Stimulated activated CD4-positive, alpha-beta T cell treated with anti-CD3 and anti-CD28 coated beads, TNF-alpha, amount 100 ng/mL, for 4 hours (primary cell): ENCODE measurements around the gene DCBLD2.

Experiments used
- DNase-seq, 3 experiments: peaks; one replicate each; pipeline ENCODE4 v3.0.0-alpha.2; 2020; ENCODE audit warnings: low read depth in 3 of 3

The DCBLD2 gene

GRCh38 chr3:98901392-98902350 is at the start of gene DCBLD2:
DCBLD2 (minus strand) TSS chr3:98901695; CDS start chr3:98901326, 369 bp downstream.
- peak; percentile 79 to 87 (median 80) for DNase-seq

- DNase-seq: no peak
These were observed 44.2 kb upstream of the DCBLD2 start for GRCh38 chr3:98945666-98946065.

- no peak for DNase-seq
These were observed 43.6 kb upstream of the DCBLD2 start for GRCh38 chr3:98945101-98945524.

- no peak for DNase-seq
These were observed 28.9 kb upstream of the DCBLD2 start for GRCh38 chr3:98930413-98930812.

GRCh38 chr3:98921957-98922356 is 20.5 kb upstream of the DCBLD2 start:
- no peak for DNase-seq

GRCh38 chr3:98920166-98920565 is 18.7 kb upstream of the DCBLD2 start:
- DNase-seq: no peak

- DNase-seq: no peak
These were observed 17.1 kb upstream of the DCBLD2 start for GRCh38 chr3:98918586-98918985.

- no peak for DNase-seq
These were observed 16.1 kb upstream of the DCBLD2 start for GRCh38 chr3:98917608-98918007.

GRCh38 chr3:98914210-98915080 is 12.9 kb upstream of the DCBLD2 start:
- no peak for DNase-seq

GRCh38 chr3:98912448-98912847 is 11.0 kb upstream of the DCBLD2 start:
- no peak for DNase-seq

GRCh38 chr3:98906230-98906629 is 4.7 kb upstream of the DCBLD2 start:
- no peak for DNase-seq

GRCh38 chr3:98903705-98904481 is 2.4 kb upstream of the DCBLD2 start:
- no peak for DNase-seq

GRCh38 chr3:98903099-98903498 is 1.6 kb upstream of the DCBLD2 start:
- no peak for DNase-seq

- no peak for DNase-seq
These were observed 851 bp upstream of the DCBLD2 start for GRCh38 chr3:98902351-98902740.

- DNase-seq: peak in 1 of 3 experiments; percentile 9
These were observed 440 bp downstream of the DCBLD2 start for GRCh38 chr3:98901119-98901391.

- no peak for DNase-seq
These were observed 1.0 kb downstream of the DCBLD2 start for GRCh38 chr3:98900265-98901118.

- no peak for DNase-seq
These were observed 3.8 kb downstream of the DCBLD2 start for GRCh38 chr3:98897701-98898100.

GRCh38 chr3:98894791-98895576 is 6.5 kb downstream of the DCBLD2 start:
- no peak for DNase-seq

GRCh38 chr3:98893740-98894139 is 7.8 kb downstream of the DCBLD2 start:
- no peak for DNase-seq

GRCh38 chr3:98892263-98892662 is 9.2 kb downstream of the DCBLD2 start:
- no peak for DNase-seq
